ENCODE measurements around the gene PSMD6. TPM values are rescaled to one million over a fixed set of nuclear protein-coding genes. Genes with fewer than 3 reads are reported as not detected.

PSMD6 gene
- total RNA-seq, 1 experiment from 2014 or later = 78.7 TPM

- Histone ChIP-seq H3K9ac (ENCODE audit: low read length) (no peak overlapping the region), H4K20me1 (ENCODE audit: insufficient read depth) (no peaks in the 10 kb centered on the region), H3K27me3 (ENCODE audit: insufficient read depth, low read length) (peaks cover 32% of the 10 kb centered on the region), H2AFZ (ENCODE audit: low read depth, low read length, poor library complexity, severe bottlenecking) (no peak overlapping the region), H3K27ac (ENCODE audit: low read depth, low read length) (no peak overlapping the region), H3K4me3 (replicated peaks in 1 of 2; ENCODE audit: low read depth in 1 of 2, low read length in 2 of 2) (no peak overlapping the region), H3K9me3 (ENCODE audit: control insufficient read depth in 1 of 2, insufficient read depth in 1 of 2, low read depth in 1 of 2, low read length in 2 of 2) (0 out of 4 replicates have a peak, but pooled peaks cover 0 to 5% of the 10 kb centered on the region in 2 experiments), H3K4me1 (ENCODE audit: control insufficient read depth in 1 of 2, insufficient read depth in 2 of 2, low read length in 2 of 2) (no peaks in the 10 kb centered on the region), H3K9me2 (ENCODE audit: insufficient read depth) (no peaks in the 10 kb centered on the region), H3K79me2 (ENCODE audit: insufficient read depth, low read length) (no peaks in the 10 kb centered on the region), H3K4me2 (ENCODE audit: low read length) (no peak overlapping the region), H3K36me3 (ENCODE audit: control insufficient read depth in 1 of 2, insufficient read depth in 2 of 2, low read length in 2 of 2) (no peaks in the 10 kb centered on the region)
- CTCF ChIA-PET = no interaction called here
- BruUV-seq (replicated peaks) = no TSS peak
- DNase-seq (ENCODE audit: low read depth, low spot score) (no peak), ATAC-seq (no peak)
- RAD21 ChIA-PET (ENCODE audit: low non-redundant PET in 1 of 2, low total read pairs in 2 of 2, uncharacterized antibody in 2 of 2, unreplicated experiment in 2 of 2) = no interaction called here
- POLR2A ChIA-PET = no interaction called here
- intact Hi-C loops (cut with micrococcal nuclease) = no loop called here
- no peak for TF ChIP-seq ATF3 (IDR thresholded peaks at IDR 0.05)
- TF ChIP-seq ZBTB33 (IDR thresholded peaks at IDR 0.05; ENCODE audit: extremely low read depth, insufficient replicate concordance, low read length) = no peak
- TF ChIP-seq EZH2phosphoT487 (IDR thresholded peaks at IDR 0.05; ENCODE audit: borderline replicate concordance) = no peak
- TF ChIP-seq POLR2A (IDR thresholded peaks at IDR 0.05; ENCODE audit: borderline replicate concordance, extremely low read depth, insufficient read depth, insufficient read length) = no peak
- TF ChIP-seq SRF (IDR thresholded peaks at IDR 0.05; ENCODE audit: low read depth) = no peak
- no peak for TF ChIP-seq ZFX (IDR thresholded peaks at IDR 0.05)
- TF ChIP-seq SP1 (IDR thresholded peaks at IDR 0.05; ENCODE audit: low read depth) = no peak
- no peak for TF ChIP-seq REST (IDR thresholded peaks at IDR 0.05; ENCODE audit: low read depth)
- TF ChIP-seq ZNF274 (IDR thresholded peaks at IDR 0.05; ENCODE audit: low read depth, low read length) = no peak
- TF ChIP-seq SIN3A (IDR thresholded peaks at IDR 0.05; ENCODE audit: low read depth) = no peak
These were observed 13.8 kb upstream of the PSMD6 start for GRCh38 chr3:64037084-64037483.

Measured in HCT116 (cell line).